Nephron (organoid): ENCODE results near the gene CDC34.

Source experiments
- H3K27ac Mint-ChIP-seq, 3 experiments: 2 replicates each; pipeline ENCODE4 v1.8.0; 2020; ENCODE audit warnings: mixed read lengths in 3 of 3, mild to moderate bottlenecking in 2 of 3, moderate library complexity in 1 of 3
- H3K27me3 Mint-ChIP-seq: 2 replicates; pipeline ENCODE4 v1.8.0; 2021; ENCODE audit warnings: low read depth, mild to moderate bottlenecking, moderate library complexity, mixed read lengths
- H3K36me3 Mint-ChIP-seq: 2 replicates; pipeline ENCODE4 v1.8.0; 2020; ENCODE audit warnings: low read depth, mixed read lengths
- H3K4me1 Mint-ChIP-seq: 2 replicates; pipeline ENCODE4 v1.8.0; 2020; ENCODE audit warnings: mixed read lengths
- H3K4me3 Mint-ChIP-seq, 3 experiments: 2 replicates each; pipeline ENCODE4 v1.8.0; 2020; ENCODE audit warnings: mild to moderate bottlenecking in 3 of 3, mixed read lengths in 3 of 3, moderate library complexity in 2 of 3
- H3K9me3 Mint-ChIP-seq: 2 replicates; pipeline ENCODE4 v1.8.0; 2020; ENCODE audit warnings: mixed read lengths
- TF ChIP-seq, protein P1 (sequence below), 3 experiments: fragments of 200-600 bp; sonication (generic); IDR thresholded peaks; one replicate each; pipeline ENCODE4 v1.5.0; 2021; ENCODE audit warnings: antibody characterized with exemption in 3 of 3; ENCODE audit not compliant: unreplicated experiment in 3 of 3

The CDC34 gene

DNA sequence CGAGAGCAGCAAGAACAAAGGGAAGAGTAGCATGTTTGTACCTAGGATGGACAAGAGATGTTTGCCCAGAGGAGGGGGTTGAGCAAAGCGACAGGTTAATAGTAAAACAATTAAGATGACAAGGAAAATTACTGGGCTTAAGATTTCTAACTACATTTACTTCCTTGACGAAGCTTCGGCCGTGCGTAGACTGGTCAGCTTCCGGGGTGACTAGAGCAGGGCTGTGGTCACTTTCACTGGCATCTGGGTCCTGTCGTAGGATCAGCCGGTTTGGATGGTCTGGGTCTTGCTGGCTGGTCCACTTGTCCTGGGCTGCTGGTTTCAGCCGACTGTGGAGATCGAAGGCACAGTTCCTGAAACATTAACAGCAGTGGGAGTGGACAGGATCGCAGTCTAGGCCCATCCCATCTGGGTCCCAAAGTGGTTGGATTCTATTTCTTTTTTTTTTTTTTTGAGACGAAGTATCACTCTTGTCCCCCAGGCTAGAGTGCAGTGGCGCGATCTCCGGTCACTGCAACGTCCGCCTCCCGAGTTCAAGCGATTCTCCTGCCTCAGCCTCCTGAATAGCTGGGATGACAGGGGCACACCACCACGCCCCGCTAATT, 35.8 kb downstream of the CDC34 start:
- TF ChIP-seq, protein P1, sequence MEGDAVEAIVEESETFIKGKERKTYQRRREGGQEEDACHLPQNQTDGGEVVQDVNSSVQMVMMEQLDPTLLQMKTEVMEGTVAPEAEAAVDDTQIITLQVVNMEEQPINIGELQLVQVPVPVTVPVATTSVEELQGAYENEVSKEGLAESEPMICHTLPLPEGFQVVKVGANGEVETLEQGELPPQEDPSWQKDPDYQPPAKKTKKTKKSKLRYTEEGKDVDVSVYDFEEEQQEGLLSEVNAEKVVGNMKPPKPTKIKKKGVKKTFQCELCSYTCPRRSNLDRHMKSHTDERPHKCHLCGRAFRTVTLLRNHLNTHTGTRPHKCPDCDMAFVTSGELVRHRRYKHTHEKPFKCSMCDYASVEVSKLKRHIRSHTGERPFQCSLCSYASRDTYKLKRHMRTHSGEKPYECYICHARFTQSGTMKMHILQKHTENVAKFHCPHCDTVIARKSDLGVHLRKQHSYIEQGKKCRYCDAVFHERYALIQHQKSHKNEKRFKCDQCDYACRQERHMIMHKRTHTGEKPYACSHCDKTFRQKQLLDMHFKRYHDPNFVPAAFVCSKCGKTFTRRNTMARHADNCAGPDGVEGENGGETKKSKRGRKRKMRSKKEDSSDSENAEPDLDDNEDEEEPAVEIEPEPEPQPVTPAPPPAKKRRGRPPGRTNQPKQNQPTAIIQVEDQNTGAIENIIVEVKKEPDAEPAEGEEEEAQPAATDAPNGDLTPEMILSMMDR (IDR thresholded peaks at IDR 0.05; ENCODE audit: unreplicated experiment in 3 of 3) = no peak
- peaks cover 12% of the 10 kb centered on the region for H3K36me3 Mint-ChIP-seq
- H3K9me3 Mint-ChIP-seq = peaks cover 6% of the 10 kb centered on the region
- peak overlapping the region in 1 of 3 experiments; percentile 8 for H3K4me3 Mint-ChIP-seq
- peaks cover 6% of the 10 kb centered on the region for H3K27me3 Mint-ChIP-seq
- peaks cover 13% of the 10 kb centered on the region for H3K4me1 Mint-ChIP-seq
- peak overlapping the region; percentile 68 to 91 (median 68) for H3K27ac Mint-ChIP-seq

DNA sequence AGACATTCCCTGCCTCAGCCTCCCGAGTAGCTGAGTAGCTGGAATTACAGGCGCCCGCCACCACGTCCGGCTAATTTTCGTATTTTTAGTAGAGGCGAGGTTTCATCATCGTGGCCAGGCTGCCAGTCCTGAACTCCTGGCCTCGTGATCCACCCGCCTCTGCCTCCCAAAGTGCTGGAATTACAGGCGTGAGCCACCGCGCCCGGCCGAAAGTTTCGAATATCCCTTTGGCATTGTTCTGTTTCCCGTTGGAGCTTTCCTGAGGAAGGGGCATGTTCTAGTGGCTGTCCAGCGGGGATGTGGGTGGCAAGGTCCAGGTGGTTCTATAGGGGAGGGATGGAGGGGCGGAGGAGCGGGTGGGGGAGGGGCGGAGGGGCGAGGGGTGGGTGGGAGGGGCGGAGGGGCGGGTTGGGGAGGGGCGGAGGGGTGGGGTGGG, 38.7 kb downstream of the CDC34 start:
- peaks cover 28% of the 10 kb centered on the region for H3K4me1 Mint-ChIP-seq
- no peak overlapping the region for H3K27ac Mint-ChIP-seq
- TF ChIP-seq, protein P1 (IDR thresholded peaks at IDR 0.05; ENCODE audit: unreplicated experiment in 3 of 3) = no peak
- peaks cover 4% of the 10 kb centered on the region for H3K9me3 Mint-ChIP-seq
- peaks cover 6% of the 10 kb centered on the region for H3K27me3 Mint-ChIP-seq
- peak overlapping the region in 1 of 3 experiments; percentile 25 for H3K4me3 Mint-ChIP-seq
- H3K36me3 Mint-ChIP-seq = peaks cover 8% of the 10 kb centered on the region

DNA sequence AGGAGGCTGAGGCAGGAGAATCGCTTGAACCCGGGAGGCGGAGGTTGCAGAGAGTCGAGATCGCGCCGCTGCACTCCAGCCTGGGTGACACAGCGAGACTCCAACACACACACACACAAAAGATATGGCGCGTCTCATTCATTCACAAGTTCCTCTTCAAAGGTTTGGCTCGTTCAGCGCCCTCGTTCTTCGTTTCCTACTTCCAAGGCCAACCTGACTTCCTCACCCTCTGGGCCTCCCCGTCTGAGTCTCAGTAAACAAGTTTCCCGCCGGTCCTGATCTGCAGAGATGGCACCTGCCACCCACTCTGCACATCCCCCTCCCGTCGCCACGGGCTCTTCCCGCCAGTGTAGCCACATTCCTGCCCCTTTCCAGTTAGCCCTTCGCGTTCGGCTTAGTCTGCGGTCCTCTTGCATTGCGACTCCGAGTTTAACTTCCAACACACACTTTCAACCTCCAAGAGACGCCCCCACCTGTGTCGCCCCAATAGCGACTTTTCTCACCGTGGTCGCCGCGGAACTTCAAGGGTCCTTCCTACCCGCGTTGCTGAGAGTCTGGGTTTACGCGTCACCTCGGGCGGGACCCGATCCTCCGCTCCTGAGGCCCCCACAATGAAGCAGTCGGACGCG, 39.5 kb downstream of the CDC34 start:
- Mint-ChIP-seq H3K4me1 (peaks cover 31% of the 10 kb centered on the region), H3K27me3 (peaks cover 6% of the 10 kb centered on the region), H3K9me3 (peaks cover 4% of the 10 kb centered on the region), H3K4me3 (peak overlapping the region; percentile 91 to 93 (median 93)), H3K36me3 (peaks cover 8% of the 10 kb centered on the region), H3K27ac (peak overlapping the region; percentile 88 to 99 (median 95))
- TF ChIP-seq, protein P1 (IDR thresholded peaks at IDR 0.05; ENCODE audit: unreplicated experiment in 3 of 3) = no peak

DNA sequence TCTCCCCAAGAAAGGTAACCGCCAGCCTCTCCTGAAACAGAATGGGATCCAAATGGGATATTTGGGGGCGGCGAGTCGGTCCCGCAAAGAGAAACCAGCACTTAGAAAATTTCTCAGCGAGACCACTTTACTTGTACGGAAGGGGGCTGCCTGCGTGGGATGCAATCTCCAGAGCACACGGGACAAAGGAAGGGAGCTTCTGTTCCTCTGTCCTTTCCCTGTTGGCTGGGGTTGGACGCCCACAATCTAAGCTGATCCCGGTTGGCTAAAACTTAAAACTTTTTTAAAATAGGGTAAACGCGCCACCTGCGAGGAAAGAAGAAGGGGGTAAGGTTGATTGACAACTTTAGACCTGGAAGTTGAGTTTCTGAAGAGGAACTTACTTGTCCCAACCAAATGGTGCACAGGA, 40.0 kb downstream of the CDC34 start:
- Mint-ChIP-seq H3K36me3 (peaks cover 4% of the 10 kb centered on the region), H3K27ac (peak overlapping the region; percentile 88 to 99 (median 95)), H3K27me3 (peaks cover 6% of the 10 kb centered on the region), H3K4me3 (peak overlapping the region; percentile 91 to 93 (median 93)), H3K9me3 (peaks cover 4% of the 10 kb centered on the region), H3K4me1 (peaks cover 32% of the 10 kb centered on the region)
- TF ChIP-seq, protein P1 (IDR thresholded peaks at IDR 0.05; ENCODE audit: unreplicated experiment in 3 of 3) = no peak

DNA sequence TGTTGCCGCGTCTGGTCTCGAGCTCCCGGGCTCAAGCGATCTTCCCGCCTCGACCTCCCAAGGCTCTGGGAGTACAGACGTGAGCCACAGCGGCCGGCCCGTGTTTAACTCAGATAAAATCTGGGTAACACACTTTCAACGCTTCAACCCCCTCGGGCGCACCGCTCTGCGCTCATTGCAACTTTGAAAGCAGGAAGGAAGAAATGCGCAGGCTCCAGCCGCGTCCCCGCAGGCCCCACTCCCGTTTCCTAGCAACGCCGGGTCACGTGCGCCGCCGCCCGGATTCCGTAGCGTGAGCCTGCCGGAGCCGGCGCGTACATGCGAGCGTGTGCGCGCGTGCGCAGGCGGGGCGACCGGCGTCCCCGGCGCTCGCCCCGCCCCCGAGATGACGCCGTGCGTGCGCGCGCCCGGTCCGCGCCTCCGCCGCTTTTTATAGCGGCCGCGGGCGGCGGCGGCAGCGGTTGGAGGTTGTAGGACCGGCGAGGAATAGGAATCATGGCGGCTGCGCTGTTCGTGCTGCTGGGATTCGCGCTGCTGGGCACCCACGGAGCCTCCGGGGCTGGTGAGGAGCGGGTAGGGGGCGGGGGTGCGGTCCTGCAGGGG, 40.7 kb downstream of the CDC34 start, which contains the start of gene BSG:
BSG (plus strand) TSS at position 457 of the 603 bp plus-strand sequence; CDS start at position 496, 39 bp downstream.
- H3K4me1 Mint-ChIP-seq = peaks cover 37% of the 10 kb centered on the region

More for the DNA sequence above, 40.7 kb downstream of the CDC34 start, which contains the start of gene BSG:
- TF ChIP-seq, protein P1 (IDR thresholded peaks at IDR 0.05; ENCODE audit: unreplicated experiment in 3 of 3) = no peak
- H3K4me3 Mint-ChIP-seq = peak within 1 kb of the TSS; percentile 92 to 93 (median 93)
- peaks cover 4% of the 10 kb centered on the region for H3K9me3 Mint-ChIP-seq
- peaks cover 4% of the 10 kb centered on the region for H3K36me3 Mint-ChIP-seq
- H3K27me3 Mint-ChIP-seq = peaks cover 6% of the 10 kb centered on the region
- H3K27ac Mint-ChIP-seq = peak within 1 kb of the TSS; percentile 88 to 99 (median 95)
